Activated T-helper 1 cell treated with anti-CD3 and anti-CD28 coated beads, Interleukin-12 subunit alpha, Interleukin-12 subunit beta, Interleukin-2, Interleukin-4 antibody, amounts not matched to agents 30 ng/mL and 10 ng/mL and 1 ng/mL, durations not matched to agents 14 hours and 24 hours and 36 hours (primary cell): ENCODE results near the gene MSMO1. TPM values are rescaled to one million over a fixed set of nuclear protein-coding genes. Genes with fewer than 3 reads are reported as not detected.

Experiments used
- DNase-seq: peaks from one replicate; pipeline ENCODE4 v3.0.0; 2021; ENCODE audit warnings: low spot score
- H3K27ac Mint-ChIP-seq: one replicate; pipeline ENCODE4 v1.8.0; 2021; ENCODE audit warnings: mild to moderate bottlenecking, mixed read lengths
- H3K27me3 Mint-ChIP-seq: one replicate; pipeline ENCODE4 v1.8.0; 2022; ENCODE audit warnings: mild to moderate bottlenecking, moderate library complexity, mixed read lengths; ENCODE audit not compliant: insufficient read depth
- H3K36me3 Mint-ChIP-seq: one replicate; pipeline ENCODE4 v1.8.0; 2021; ENCODE audit warnings: low read depth, mixed read lengths
- H3K4me1 Mint-ChIP-seq: one replicate; pipeline ENCODE4 v1.8.0; 2021; ENCODE audit warnings: low read depth, mixed read lengths
- H3K4me3 Mint-ChIP-seq: one replicate; pipeline ENCODE4 v1.8.0; 2021; ENCODE audit warnings: mild to moderate bottlenecking, moderate library complexity, mixed read lengths
- H3K9me3 Mint-ChIP-seq: one replicate; pipeline ENCODE4 v1.8.0; 2021; ENCODE audit warnings: mixed read lengths
- intact Hi-C: fragments of 100-400 bp; cut with micrococcal nuclease; formaldehyde crosslinking; loops from one replicate; pipeline ENCODE4 v1.15.1; 2024
- total RNA-seq: library from RNA; stranded (reverse); gene quantifications from 2 replicates; pipeline ENCODE4 v1.2.3, GENCODE V29; 2022

The MSMO1 gene
- total RNA-seq, 1 donor from 2014 or later: 74.1 TPM

DNA sequence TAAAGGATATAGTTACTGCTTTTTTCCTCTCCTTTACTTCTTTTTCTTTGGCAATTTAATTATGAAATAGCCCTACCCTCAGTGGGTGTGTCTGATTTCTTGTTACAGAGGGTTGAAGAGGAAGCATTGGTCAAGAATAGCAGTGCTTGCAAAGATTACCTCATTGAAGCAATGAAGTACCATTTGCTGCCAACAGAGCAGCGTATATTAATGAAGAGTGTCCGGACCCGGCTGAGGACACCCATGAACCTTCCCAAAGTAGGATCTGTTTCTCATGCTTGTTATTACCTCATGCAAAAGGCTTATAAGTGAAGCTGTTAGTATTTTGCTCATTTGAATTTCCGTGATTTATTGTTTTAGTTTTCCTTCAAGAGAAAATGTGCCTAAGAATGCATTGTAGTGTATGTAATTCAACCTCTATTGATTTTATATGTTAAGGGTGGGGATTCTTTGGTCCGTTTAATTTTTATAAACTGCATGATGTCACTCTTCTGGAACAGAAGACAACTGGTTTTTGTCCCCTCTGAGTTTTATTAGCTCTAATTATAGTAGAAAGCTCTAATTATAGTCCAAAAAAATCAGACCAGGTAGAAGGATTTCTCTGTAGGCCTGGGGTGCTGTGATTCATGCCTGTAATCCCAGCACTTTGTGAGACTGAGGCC is 27.9 kb upstream of the MSMO1 start:
- H3K27me3 Mint-ChIP-seq: no peaks in the 10 kb centered on the region
- H3K4me1 Mint-ChIP-seq: peaks cover 49% of the 10 kb centered on the region
- DNase-seq: no peak
- intact Hi-C loops: loop anchor here (5.0 kb wide), 1 partner anchor 42 kb away; no protein-coding TSS in a partner anchor
- H3K4me3 Mint-ChIP-seq: no peak overlapping the region
- no peaks in the 10 kb centered on the region for H3K9me3 Mint-ChIP-seq
- peaks cover 44% of the 10 kb centered on the region for H3K36me3 Mint-ChIP-seq
- no peak overlapping the region for H3K27ac Mint-ChIP-seq

DNA sequence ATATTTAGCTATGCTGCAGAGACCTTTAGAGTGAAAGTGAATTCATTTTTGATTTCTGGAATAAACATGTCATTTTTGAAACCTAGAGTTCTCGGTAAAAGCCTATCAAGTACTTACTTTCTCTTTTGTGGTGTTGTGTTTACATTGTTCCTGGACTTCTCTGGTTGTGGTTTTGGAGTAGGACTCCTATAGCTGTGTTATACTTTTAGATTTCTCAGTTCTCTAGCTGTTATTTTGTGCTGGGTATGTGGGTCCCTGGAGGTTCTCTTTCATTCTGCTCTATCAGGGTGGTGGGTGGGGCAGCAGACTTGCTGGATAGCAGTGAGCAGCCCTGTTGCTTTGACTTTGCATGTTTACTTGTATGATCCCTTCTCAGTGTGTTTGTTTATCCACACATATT is 25.6 kb upstream of the MSMO1 start:
- Mint-ChIP-seq H3K36me3 (peaks cover 37% of the 10 kb centered on the region), H3K4me3 (peak overlapping the region; percentile 73), H3K27me3 (no peaks in the 10 kb centered on the region), H3K9me3 (no peaks in the 10 kb centered on the region), H3K27ac (peak overlapping the region; percentile 74), H3K4me1 (peaks cover 33% of the 10 kb centered on the region)
- intact Hi-C loops: loop anchor here (1.0 to 5.0 kb wide), 5 partner anchors 13 to 171 kb away; partner anchors contain the start of gene MSMO1
- DNase-seq: no peak

DNA sequence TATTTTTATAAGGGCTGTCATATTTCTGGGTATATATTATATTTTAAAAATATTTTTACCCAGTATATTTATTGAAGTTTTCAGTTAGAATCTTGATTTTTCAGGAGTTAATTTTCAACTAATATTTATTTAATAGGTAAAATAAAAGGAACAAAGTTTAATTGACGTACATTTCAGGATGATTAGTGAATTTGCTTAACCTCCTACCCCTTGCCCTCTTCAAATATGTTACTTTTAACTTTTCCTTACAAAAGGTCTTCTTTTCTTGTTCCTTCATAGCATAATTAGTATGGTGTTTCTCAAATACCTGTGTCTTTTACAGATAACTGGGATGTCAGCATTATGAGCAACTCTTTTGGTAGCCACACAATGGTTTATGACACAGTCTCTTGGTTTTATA is 24.8 kb upstream of the MSMO1 start:
- Mint-ChIP-seq H3K27ac (no peak overlapping the region), H3K27me3 (no peaks in the 10 kb centered on the region), H3K36me3 (peaks cover 36% of the 10 kb centered on the region), H3K4me1 (peaks cover 33% of the 10 kb centered on the region), H3K4me3 (no peak overlapping the region), H3K9me3 (no peaks in the 10 kb centered on the region)
- intact Hi-C loops: loop anchor here (2.0 to 5.0 kb wide), 2 partner anchors 14 to 45 kb away; no protein-coding TSS in a partner anchor
- no peak for DNase-seq

DNA sequence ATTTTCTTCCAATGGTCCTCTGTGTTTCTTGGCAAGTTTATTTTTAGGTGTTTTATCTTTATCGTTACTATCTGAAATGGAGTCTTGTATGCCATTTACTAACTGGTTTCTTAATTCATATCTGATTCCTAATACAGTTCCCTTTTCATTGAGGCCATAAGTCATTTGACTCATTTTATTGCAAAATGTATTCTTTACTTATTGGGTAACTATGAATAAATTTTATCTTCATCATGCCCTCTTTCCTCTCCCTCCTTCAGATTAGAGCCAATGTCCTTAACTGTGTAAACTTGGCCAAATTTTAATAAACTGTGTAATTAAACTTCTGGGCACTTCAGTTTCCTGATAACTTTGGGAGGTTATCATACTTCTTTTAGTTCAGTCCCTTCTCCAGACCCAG is 19.3 kb upstream of the MSMO1 start:
- intact Hi-C loops: no loop called here

DNA sequence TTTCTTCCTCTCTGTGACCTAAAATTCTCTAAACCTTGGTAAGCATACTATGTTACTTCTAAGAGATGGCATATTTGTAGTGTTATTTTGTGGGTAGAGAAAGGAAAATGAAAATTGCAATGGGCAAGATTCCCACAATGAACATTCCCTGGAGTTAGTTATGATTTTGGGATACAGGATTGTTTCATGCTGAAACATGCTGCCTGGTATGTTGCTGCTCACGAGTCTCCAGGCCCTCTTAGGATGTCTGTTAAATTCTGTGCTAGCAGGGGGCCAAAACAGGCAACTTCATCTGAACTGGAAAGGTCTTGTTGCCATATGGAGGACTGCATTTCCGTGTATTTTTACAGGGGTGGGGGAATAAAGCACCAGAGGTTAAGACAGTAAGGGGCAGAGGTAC is 18.9 kb upstream of the MSMO1 start:
- no peaks in the 10 kb centered on the region for H3K9me3 Mint-ChIP-seq
- DNase-seq: no peak
- intact Hi-C loops: no loop called here
- peaks cover 25% of the 10 kb centered on the region for H3K4me1 Mint-ChIP-seq
- peaks cover 50% of the 10 kb centered on the region for H3K36me3 Mint-ChIP-seq
- H3K27ac Mint-ChIP-seq: no peak overlapping the region
- no peaks in the 10 kb centered on the region for H3K27me3 Mint-ChIP-seq
- H3K4me3 Mint-ChIP-seq: no peak overlapping the region

More for the DNA sequence above, 19.3 kb upstream of the MSMO1 start:
- Mint-ChIP-seq H3K27me3 (no peaks in the 10 kb centered on the region), H3K9me3 (no peaks in the 10 kb centered on the region), H3K27ac (no peak overlapping the region), H3K36me3 (peaks cover 50% of the 10 kb centered on the region), H3K4me3 (no peak overlapping the region), H3K4me1 (peaks cover 25% of the 10 kb centered on the region)
- DNase-seq: no peak

DNA sequence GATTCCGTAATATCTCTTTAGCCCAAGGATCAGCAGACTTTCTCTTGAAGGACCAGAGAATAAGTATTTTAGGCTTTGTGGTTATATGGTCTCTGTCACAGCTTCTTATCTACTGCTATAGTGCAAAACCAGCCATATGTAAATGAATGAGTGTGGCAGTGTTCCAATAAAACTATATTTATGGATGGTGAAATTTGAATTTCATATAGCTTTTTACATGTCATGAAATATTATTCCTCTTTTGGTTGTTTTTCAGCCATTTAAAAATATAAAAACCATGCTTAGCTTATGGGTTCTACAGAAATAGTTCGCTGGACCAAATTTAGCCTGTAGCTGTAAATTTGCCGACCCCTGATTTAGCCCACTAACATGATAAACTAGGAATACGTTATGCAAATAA is 18.0 kb upstream of the MSMO1 start:
- Mint-ChIP-seq H3K36me3 (peaks cover 50% of the 10 kb centered on the region), H3K27me3 (no peaks in the 10 kb centered on the region)

DNA sequence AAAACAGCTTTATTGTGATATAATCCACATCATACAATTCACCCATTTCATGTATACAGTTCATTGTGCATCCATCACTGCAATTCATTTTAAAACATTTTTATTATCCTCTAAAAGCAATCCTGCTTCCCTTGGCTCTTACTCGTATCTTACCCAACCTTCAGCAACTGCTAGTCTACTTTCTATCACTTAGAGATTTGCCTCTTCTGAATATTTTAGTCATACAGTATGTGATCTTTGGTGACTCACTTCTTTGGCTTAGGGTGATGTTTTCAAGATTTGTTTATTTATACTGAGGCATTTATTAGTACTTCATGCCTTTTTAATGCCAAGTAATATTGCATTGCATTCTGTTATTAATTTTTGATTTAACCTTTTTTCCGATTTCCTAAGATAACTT is 15.0 kb upstream of the MSMO1 start:
- Mint-ChIP-seq H3K27ac (no peak overlapping the region), H3K4me1 (peaks cover 19% of the 10 kb centered on the region), H3K9me3 (no peaks in the 10 kb centered on the region), H3K4me3 (no peak overlapping the region), H3K27me3 (no peaks in the 10 kb centered on the region), H3K36me3 (peaks cover 49% of the 10 kb centered on the region)
- no peak for DNase-seq
- intact Hi-C loops: no loop called here

More for the DNA sequence above, 18.0 kb upstream of the MSMO1 start:
- no peaks in the 10 kb centered on the region for H3K9me3 Mint-ChIP-seq
- no peak overlapping the region for H3K27ac Mint-ChIP-seq
- intact Hi-C loops: no loop called here
- no peak for DNase-seq
- peaks cover 20% of the 10 kb centered on the region for H3K4me1 Mint-ChIP-seq
- H3K4me3 Mint-ChIP-seq: no peak overlapping the region

DNA sequence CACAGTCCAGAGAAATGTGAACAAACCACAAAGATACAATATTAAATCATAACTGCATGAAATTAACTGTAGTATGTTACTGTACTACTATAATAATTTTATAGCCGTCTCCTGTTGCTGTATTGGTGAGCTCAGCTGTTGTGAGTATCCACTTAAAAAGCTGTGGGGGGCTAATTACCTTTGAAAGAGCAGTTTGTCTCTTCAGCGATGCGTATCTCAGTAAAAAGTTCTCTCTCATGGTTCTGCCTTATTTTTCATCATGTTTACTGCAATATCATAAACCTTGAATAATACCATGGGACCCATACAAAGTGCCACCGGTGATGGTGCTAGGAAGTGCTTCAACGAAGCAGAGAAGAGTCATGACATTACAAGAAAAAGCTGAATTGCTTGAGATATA is 8.4 kb upstream of the MSMO1 start:
- intact Hi-C loops: no loop called here
- no peaks in the 10 kb centered on the region for H3K4me1 Mint-ChIP-seq
- H3K36me3 Mint-ChIP-seq: peaks cover 45% of the 10 kb centered on the region

DNA sequence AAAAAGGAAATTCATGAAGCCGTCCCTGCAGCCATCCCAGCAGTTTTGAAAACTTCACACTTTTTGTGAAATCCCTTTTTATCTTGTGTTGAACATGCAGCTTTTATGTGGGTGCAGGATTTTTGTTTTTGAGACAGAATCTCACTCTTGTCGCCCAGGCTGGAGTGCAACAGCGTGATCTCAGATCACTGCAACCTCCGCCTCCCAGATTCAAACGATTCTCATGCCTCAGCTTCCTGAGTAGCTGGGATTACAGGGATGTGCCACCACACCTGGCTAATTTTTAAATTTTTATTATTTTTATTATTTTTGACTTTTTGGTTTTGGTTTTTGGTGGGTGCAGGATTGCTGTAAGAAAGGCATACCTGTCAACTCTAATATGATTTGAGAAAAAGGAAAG is 8.0 kb upstream of the MSMO1 start:
- H3K27ac Mint-ChIP-seq: no peak overlapping the region
- no peaks in the 10 kb centered on the region for H3K9me3 Mint-ChIP-seq
- DNase-seq: no peak
- intact Hi-C loops: no loop called here
- H3K27me3 Mint-ChIP-seq: no peaks in the 10 kb centered on the region
- no peaks in the 10 kb centered on the region for H3K4me1 Mint-ChIP-seq
- no peak overlapping the region for H3K4me3 Mint-ChIP-seq
- H3K36me3 Mint-ChIP-seq: peaks cover 47% of the 10 kb centered on the region

More for the DNA sequence above, 8.4 kb upstream of the MSMO1 start:
- no peaks in the 10 kb centered on the region for H3K9me3 Mint-ChIP-seq
- H3K27me3 Mint-ChIP-seq: no peaks in the 10 kb centered on the region
- H3K27ac Mint-ChIP-seq: no peak overlapping the region
- DNase-seq: no peak
- no peak overlapping the region for H3K4me3 Mint-ChIP-seq

DNA sequence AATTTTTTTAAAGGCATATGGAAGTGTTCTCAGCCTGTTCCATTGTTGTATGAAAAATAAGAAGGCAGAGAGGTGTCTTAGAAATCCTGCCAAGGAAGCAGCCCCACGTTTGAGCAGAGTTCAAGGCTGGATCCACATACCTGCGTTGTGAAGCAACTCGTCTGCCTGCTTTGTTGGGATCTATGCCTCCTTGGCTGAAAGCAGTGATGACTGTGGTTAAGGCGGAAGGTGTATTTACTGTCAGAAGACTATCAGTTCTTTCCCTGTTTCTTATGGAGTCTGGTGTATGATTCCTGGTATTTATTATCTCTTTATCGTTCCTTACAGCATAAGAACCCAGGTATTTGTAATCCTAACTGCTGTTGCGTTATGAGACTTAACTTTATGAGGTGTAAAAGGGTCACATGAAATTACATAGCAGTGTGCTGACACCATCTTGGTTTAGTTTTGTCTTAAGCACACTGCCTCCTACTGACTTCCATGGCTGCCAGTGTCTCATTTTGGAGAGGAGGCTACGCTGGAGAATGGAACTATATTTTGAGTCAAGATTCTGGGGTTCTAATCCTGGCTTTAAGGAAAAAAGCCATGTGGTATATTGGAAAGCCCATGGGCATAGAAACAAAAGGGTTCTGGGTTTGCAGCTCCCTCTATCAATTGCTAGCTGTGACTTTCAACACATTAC is 3.1 kb upstream of the MSMO1 start:
- intact Hi-C loops: no loop called here
- H3K27me3 Mint-ChIP-seq: no peaks in the 10 kb centered on the region
- H3K4me1 Mint-ChIP-seq: peaks cover 17% of the 10 kb centered on the region
- peaks cover 34% of the 10 kb centered on the region for H3K36me3 Mint-ChIP-seq
- DNase-seq: no peak
- H3K27ac Mint-ChIP-seq: peak overlapping the region; percentile 7
- no peak overlapping the region for H3K4me3 Mint-ChIP-seq
- peaks cover 4% of the 10 kb centered on the region for H3K9me3 Mint-ChIP-seq

DNA sequence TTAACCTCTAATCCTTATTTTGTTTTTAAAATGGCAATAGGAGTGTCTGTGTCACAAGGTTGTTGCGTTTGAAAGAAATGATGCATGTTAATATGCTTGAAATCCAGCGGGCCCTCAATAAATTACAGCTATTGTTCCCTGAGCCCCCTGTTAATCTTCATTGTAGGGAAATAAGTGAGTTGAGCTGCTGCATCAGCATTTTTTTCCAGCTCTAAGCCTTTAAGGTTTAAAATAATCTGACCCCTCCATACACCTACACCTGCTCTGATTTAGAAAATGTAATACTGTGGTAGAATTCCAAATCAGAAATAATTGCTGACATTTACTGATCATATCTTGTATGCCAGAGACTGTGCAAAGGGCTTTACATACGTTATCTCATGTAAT is 2.6 kb upstream of the MSMO1 start:
- no peaks in the 10 kb centered on the region for H3K27me3 Mint-ChIP-seq
- no peak overlapping the region for H3K27ac Mint-ChIP-seq
- H3K36me3 Mint-ChIP-seq: peaks cover 31% of the 10 kb centered on the region
- no peak for DNase-seq
- intact Hi-C loops: no loop called here
- H3K4me1 Mint-ChIP-seq: peaks cover 17% of the 10 kb centered on the region
- H3K4me3 Mint-ChIP-seq: no peak overlapping the region
- H3K9me3 Mint-ChIP-seq: peaks cover 4% of the 10 kb centered on the region

DNA sequence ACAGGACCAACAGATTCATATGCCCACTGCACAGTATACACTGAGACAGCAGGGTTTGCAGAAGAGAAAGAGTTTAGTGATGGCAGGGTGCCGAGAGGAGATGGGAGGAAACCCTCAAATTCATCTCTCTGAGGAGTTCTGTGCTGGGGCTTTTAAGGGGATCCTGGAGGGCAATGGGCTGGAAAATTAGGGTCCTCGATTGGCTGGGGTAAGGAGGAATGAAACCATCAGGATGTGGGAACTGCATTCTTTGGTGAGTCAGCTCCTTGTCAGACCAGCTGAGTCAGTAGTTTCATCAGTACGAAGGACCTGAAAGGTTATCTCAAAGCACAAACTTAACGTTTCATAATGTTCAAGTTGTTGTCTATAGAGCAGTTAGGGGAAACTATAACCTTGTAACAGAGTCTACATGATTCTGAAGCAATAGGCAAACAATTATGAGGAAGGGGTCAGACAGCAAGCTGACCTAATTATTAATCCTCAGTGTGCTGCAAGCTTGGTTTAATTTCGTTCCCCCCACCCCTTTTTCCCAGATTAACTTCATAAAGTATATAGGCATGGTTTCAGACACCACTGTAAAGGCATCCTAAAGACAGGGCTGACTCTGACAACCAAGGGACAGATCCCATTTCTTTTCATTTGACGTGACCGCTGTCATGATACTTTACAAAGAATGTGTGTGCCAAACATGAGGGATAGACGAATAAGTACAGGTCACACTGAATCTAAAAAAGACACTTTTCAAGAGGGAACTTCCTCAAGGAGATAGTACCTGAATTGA is 1.5 kb upstream of the MSMO1 start:
- intact Hi-C loops: loop anchor here (2.0 kb wide), 1 partner anchor 37 kb away; no protein-coding TSS in a partner anchor
- H3K27ac Mint-ChIP-seq: no peak overlapping the region
- H3K9me3 Mint-ChIP-seq: peaks cover 4% of the 10 kb centered on the region
- H3K27me3 Mint-ChIP-seq: no peaks in the 10 kb centered on the region
- no peak for DNase-seq
- H3K4me1 Mint-ChIP-seq: peaks cover 25% of the 10 kb centered on the region
- H3K36me3 Mint-ChIP-seq: peaks cover 28% of the 10 kb centered on the region
- no peak overlapping the region for H3K4me3 Mint-ChIP-seq

DNA sequence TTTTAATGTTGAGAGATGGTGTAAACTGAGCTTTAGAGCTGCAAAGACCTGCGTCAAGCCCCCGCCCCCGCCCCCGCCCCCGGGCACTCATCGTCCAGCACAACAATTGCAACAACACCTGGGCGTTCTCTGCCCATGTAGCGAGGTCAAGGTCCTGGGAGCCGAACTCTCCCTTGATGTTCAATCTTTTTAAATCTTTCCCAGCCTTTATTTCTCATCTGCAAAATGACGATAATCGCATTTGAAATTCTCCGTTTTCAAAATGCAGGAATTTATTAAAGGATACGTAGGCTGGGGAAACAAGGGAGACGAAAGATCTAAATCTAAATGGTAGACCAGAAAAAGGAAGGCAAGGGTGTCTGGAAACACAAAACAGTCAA is 648 bp upstream of the MSMO1 start:
- peaks cover 34% of the 10 kb centered on the region for H3K4me1 Mint-ChIP-seq
- no peak overlapping the region for H3K4me3 Mint-ChIP-seq
- H3K9me3 Mint-ChIP-seq: peaks cover 4% of the 10 kb centered on the region
- DNase-seq: no peak
- intact Hi-C loops: loop anchor here (1.0 to 2.0 kb wide), 5 partner anchors 26 to 215 kb away; partner anchors contain the start of genes KLHL2 and TMEM192
- H3K36me3 Mint-ChIP-seq: peaks cover 28% of the 10 kb centered on the region
- H3K27me3 Mint-ChIP-seq: no peaks in the 10 kb centered on the region
- H3K27ac Mint-ChIP-seq: no peak overlapping the region
